Skeletal muscle satellite cell (primary cell): ENCODE data around the gene PGS1.

Experiments used
- H3K27me3 ChIP-seq: 2 replicates; pipeline ENCODE4 v1.7.0; 2013; ENCODE audit warnings: low read length; ENCODE audit not compliant: control insufficient read depth, insufficient read depth
- H3K36me3 ChIP-seq: 2 replicates; pipeline ENCODE4 v1.7.0; 2013; ENCODE audit warnings: mild to moderate bottlenecking, control low read depth, low read length; ENCODE audit not compliant: insufficient read depth
- H3K4me1 ChIP-seq: 2 replicates; pipeline ENCODE4 v1.7.0; 2013; ENCODE audit warnings: low read length; ENCODE audit not compliant: control insufficient read depth, insufficient read depth
- H3K4me2 ChIP-seq: 2 replicates; pipeline ENCODE4 v1.7.0; 2013; ENCODE audit warnings: mild to moderate bottlenecking, low read length
- H3K4me3 ChIP-seq: 2 replicates; pipeline ENCODE4 v1.7.0; 2013; ENCODE audit warnings: low read length
- H3K9ac ChIP-seq: 2 replicates; pipeline ENCODE4 v1.7.0; 2013; ENCODE audit warnings: mild to moderate bottlenecking, low read depth, low read length, moderate library complexity
- H3K9me3 ChIP-seq: replicated peaks from 2 replicates; pipeline ENCODE4 v1.7.0; 2013; ENCODE audit warnings: mild to moderate bottlenecking, control low read depth, low read length

The PGS1 gene

GRCh38 chr17:78381601-78382232 lies 3.3 kb downstream of the PGS1 start:
- Histone ChIP-seq H3K4me1 (peaks cover 70% of the 10 kb centered on the region), H3K4me2 (no peak overlapping the region), H3K4me3 (no peak overlapping the region), H3K9me3 (no peaks in the 10 kb centered on the region), H3K36me3 (peaks cover 19% of the 10 kb centered on the region), H3K27me3 (no peaks in the 10 kb centered on the region), H3K9ac (no peak overlapping the region)

DNA sequence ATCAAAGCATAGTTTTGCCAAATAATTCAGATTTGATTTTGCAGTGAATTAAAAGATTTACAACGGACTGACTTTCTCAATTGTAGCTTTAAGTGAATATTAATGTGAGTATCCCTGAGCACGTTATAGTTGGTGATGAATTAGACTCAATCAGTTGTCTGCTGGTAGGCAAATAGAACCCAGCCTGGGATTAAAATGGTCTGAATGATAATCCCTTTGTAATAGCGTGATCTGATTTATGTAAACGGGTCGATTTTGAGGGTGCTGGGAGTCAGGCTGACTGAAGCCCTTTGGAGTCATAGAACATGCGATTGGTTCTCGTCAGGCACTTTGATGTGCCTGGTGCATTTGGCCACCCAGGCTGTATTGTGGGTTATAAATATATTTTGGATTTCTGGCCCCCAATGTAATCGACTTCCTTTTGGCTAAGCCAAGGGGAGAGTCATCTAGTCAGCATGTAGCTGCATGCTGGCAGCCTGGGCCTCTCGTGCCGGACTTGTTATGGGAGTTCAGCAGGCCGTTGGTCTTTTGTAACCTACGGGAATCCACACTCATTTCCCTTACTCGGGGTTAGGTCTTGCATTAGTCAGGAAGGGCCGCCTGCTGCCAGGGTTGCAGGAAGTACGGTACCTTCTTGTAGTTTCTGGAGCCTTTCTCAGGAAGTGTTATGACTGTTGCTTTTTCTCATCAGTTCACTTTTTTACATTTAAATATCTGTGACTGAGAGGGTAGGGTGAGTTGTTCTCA lies 5.4 kb downstream of the PGS1 start:
- H3K36me3 ChIP-seq: peaks cover 19% of the 10 kb centered on the region
- H3K4me3 ChIP-seq: peak overlapping the region; percentile 6
- H3K4me2 ChIP-seq: peak overlapping the region; percentile 65
- H3K4me1 ChIP-seq: peaks cover 57% of the 10 kb centered on the region
- H3K9me3 ChIP-seq: no peaks in the 10 kb centered on the region
- H3K9ac ChIP-seq: peak overlapping the region; percentile 67
- no peaks in the 10 kb centered on the region for H3K27me3 ChIP-seq

- peak overlapping the region; percentile 59 for H3K9ac ChIP-seq
- peak overlapping the region; percentile 29 for H3K4me3 ChIP-seq
- H3K36me3 ChIP-seq: peaks cover 19% of the 10 kb centered on the region
- no peaks in the 10 kb centered on the region for H3K27me3 ChIP-seq
- peaks cover 55% of the 10 kb centered on the region for H3K4me1 ChIP-seq
- no peaks in the 10 kb centered on the region for H3K9me3 ChIP-seq
- H3K4me2 ChIP-seq: peak overlapping the region; percentile 65
These were observed 6.2 kb downstream of the PGS1 start for GRCh38 chr17:78384479-78385175.

GRCh38 chr17:78387977-78388941 lies 9.8 kb downstream of the PGS1 start:
- Histone ChIP-seq H3K4me3 (no peak overlapping the region), H3K27me3 (no peaks in the 10 kb centered on the region), H3K4me1 (peaks cover 63% of the 10 kb centered on the region), H3K36me3 (peaks cover 9% of the 10 kb centered on the region), H3K9ac (no peak overlapping the region), H3K4me2 (no peak overlapping the region), H3K9me3 (no peaks in the 10 kb centered on the region)

DNA sequence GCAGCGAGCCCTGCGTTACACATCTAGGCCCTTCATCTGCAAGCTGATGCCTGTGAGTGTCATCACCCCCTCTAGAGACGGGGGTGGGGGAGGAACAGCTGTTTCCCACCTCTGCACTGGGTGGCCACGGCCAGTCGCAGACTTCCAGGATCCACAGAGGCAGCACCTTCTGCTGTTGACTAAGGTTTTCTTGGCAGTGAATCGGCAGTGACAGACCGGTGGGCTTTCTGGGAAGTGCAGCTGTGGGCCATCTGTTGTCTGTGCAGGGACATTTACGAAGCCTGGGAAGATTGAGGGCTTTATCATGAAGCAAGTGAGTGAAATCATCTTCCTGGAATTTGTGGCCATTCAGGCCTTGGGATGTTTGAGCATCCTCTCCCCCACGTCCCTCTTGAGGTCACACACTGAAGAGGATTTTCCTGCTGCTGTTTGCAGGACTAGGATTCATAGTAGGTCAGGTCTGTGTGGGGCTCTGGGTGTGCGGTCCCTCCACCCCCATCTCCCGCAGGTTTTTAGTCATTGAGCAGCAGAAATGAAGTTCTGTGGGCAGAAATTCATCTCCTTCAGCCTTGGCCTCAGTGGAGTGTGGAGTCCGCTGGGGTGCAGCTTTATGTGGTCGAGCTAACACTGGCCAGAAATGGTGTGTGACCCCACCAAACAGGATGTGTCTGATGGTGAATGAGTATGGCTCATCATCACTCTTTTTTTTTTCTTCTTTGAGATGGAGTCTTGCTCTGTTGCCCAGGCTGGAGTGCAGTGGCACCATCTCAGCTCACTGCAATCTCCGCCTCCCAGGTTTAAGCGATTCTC lies 12.0 kb downstream of the PGS1 start:
- Histone ChIP-seq H3K4me2 (peak overlapping the region; percentile 44), H3K36me3 (peaks cover 16% of the 10 kb centered on the region), H3K9ac (peak overlapping the region; percentile 41), H3K4me1 (peaks cover 45% of the 10 kb centered on the region), H3K9me3 (no peaks in the 10 kb centered on the region), H3K27me3 (no peaks in the 10 kb centered on the region), H3K4me3 (no peak overlapping the region)

- H3K9me3 ChIP-seq: no peaks in the 10 kb centered on the region
- H3K4me1 ChIP-seq: peaks cover 39% of the 10 kb centered on the region
- peaks cover 16% of the 10 kb centered on the region for H3K36me3 ChIP-seq
- no peak overlapping the region for H3K4me2 ChIP-seq
- no peak overlapping the region for H3K9ac ChIP-seq
- H3K27me3 ChIP-seq: no peaks in the 10 kb centered on the region
- H3K4me3 ChIP-seq: no peak overlapping the region
These were observed 12.6 kb downstream of the PGS1 start for GRCh38 chr17:78391051-78391431.

DNA sequence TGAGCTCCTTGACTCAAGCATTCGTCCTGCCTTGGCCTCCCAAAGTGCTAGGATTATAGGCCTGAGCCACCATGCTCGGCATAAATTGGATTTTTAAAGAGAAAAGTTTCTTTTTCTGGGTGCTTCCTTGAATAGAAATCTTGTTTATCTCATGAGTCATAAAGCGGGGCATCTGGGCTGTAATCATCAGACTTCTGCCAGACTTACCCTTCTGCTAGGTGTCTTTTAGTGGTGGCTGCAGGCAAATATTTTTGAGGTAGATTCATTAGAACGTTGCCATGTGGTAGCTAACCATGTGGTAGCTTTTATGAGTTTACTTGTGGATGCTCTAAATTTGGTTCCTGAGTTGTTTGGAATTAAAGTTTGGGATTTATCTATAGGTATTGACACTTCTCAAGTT lies 13.4 kb downstream of the PGS1 start:
- peak overlapping the region; percentile 42 for H3K9ac ChIP-seq
- H3K4me2 ChIP-seq: peak overlapping the region; percentile 2
- no peaks in the 10 kb centered on the region for H3K9me3 ChIP-seq
- H3K36me3 ChIP-seq: peaks cover 24% of the 10 kb centered on the region
- H3K4me1 ChIP-seq: peaks cover 37% of the 10 kb centered on the region
- no peaks in the 10 kb centered on the region for H3K27me3 ChIP-seq
- no peak overlapping the region for H3K4me3 ChIP-seq

- Histone ChIP-seq H3K9ac (no peak overlapping the region), H3K4me3 (no peak overlapping the region), H3K4me1 (peaks cover 41% of the 10 kb centered on the region), H3K27me3 (no peaks in the 10 kb centered on the region), H3K9me3 (no peaks in the 10 kb centered on the region), H3K36me3 (peaks cover 27% of the 10 kb centered on the region), H3K4me2 (peak overlapping the region; percentile 2)
These were observed 13.8 kb downstream of the PGS1 start for GRCh38 chr17:78392295-78392694.

- no peaks in the 10 kb centered on the region for H3K9me3 ChIP-seq
- no peaks in the 10 kb centered on the region for H3K27me3 ChIP-seq
- no peak overlapping the region for H3K9ac ChIP-seq
- H3K4me1 ChIP-seq: peaks cover 54% of the 10 kb centered on the region
- H3K4me3 ChIP-seq: no peak overlapping the region
- peaks cover 35% of the 10 kb centered on the region for H3K36me3 ChIP-seq
- no peak overlapping the region for H3K4me2 ChIP-seq
These were observed 15.1 kb downstream of the PGS1 start for GRCh38 chr17:78393575-78393974.

- Histone ChIP-seq H3K4me1 (peaks cover 54% of the 10 kb centered on the region), H3K4me2 (no peak overlapping the region), H3K9ac (no peak overlapping the region), H3K9me3 (no peaks in the 10 kb centered on the region), H3K27me3 (no peaks in the 10 kb centered on the region), H3K36me3 (peaks cover 41% of the 10 kb centered on the region), H3K4me3 (no peak overlapping the region)
These were observed 15.8 kb downstream of the PGS1 start for GRCh38 chr17:78394209-78394608.
